Activated naive CD4-positive, alpha-beta T cell treated with anti-CD3 and anti-CD28 coated beads, Interleukin-2, amount 50 U/mL, for 24 hours (primary cell): ENCODE results near the gene ZNF669.
"Not testable (repeated sequence)": the region's sequence is repeated elsewhere in the genome, so short reads cannot be mapped to it uniquely, and the experiment has no call there.

Experiments
- H3K27ac Mint-ChIP-seq: one replicate; pipeline ENCODE4 v1.8.0; 2021; ENCODE audit warnings: mild to moderate bottlenecking, mixed read lengths
- H3K27me3 Mint-ChIP-seq: one replicate; pipeline ENCODE4 v1.8.0; 2021; ENCODE audit warnings: mixed read lengths
- H3K36me3 Mint-ChIP-seq: one replicate; pipeline ENCODE4 v1.8.0; 2021; ENCODE audit warnings: mixed read lengths
- H3K4me1 Mint-ChIP-seq: one replicate; pipeline ENCODE4 v1.8.0; 2021; ENCODE audit warnings: mixed read lengths
- H3K4me3 Mint-ChIP-seq: one replicate; pipeline ENCODE4 v1.8.0; 2021; ENCODE audit warnings: mild to moderate bottlenecking, mixed read lengths
- H3K9me3 Mint-ChIP-seq: one replicate; pipeline ENCODE4 v1.8.0; 2021; ENCODE audit warnings: mixed read lengths

ZNF669 gene

GRCh38 chr1:247103859-247104591 is at the start of gene ZNF669:
Gene ZNF669, minus strand, starts transcription at chr1:247104356. Its CDS starts 157 bp downstream, at chr1:247104199.
- peaks cover 9% of the 10 kb centered on the region for H3K9me3 Mint-ChIP-seq
- peaks cover 18% of the 10 kb centered on the region for H3K27me3 Mint-ChIP-seq
- H3K36me3 Mint-ChIP-seq, result peaks cover 34% of the 10 kb centered on the region
- H3K27ac Mint-ChIP-seq, result peak within 1 kb of the TSS; percentile 82
- peak within 1 kb of the TSS; percentile 91 for H3K4me3 Mint-ChIP-seq
- H3K4me1 Mint-ChIP-seq, result peaks cover 17% of the 10 kb centered on the region

- H3K27ac Mint-ChIP-seq, result no peak overlapping the region
- no peaks in the 10 kb centered on the region for H3K4me1 Mint-ChIP-seq
- no peak overlapping the region for H3K4me3 Mint-ChIP-seq
- peaks cover 51% of the 10 kb centered on the region for H3K36me3 Mint-ChIP-seq
- no peaks in the 10 kb centered on the region for H3K27me3 Mint-ChIP-seq
- peaks cover 21% of the 10 kb centered on the region for H3K9me3 Mint-ChIP-seq
Measured at GRCh38 chr1:247147781-247148180, 43.6 kb upstream of the ZNF669 start.

- Mint-ChIP-seq H3K36me3 (peaks cover 50% of the 10 kb centered on the region), H3K9me3 (peaks cover 26% of the 10 kb centered on the region)
- H3K4me3 Mint-ChIP-seq, H3K27ac Mint-ChIP-seq, H3K4me1 Mint-ChIP-seq, H3K27me3 Mint-ChIP-seq: not testable (repeated sequence)
Measured at GRCh38 chr1:247147120-247147519, 43.0 kb upstream of the ZNF669 start.

- Mint-ChIP-seq H3K27me3 (no peaks in the 10 kb centered on the region), H3K9me3 (peaks cover 26% of the 10 kb centered on the region), H3K4me3 (no peak overlapping the region), H3K27ac (no peak overlapping the region), H3K4me1 (no peaks in the 10 kb centered on the region), H3K36me3 (peaks cover 49% of the 10 kb centered on the region)
Measured at GRCh38 chr1:247146671-247147070, 42.5 kb upstream of the ZNF669 start.

- no peak overlapping the region for H3K4me3 Mint-ChIP-seq
- H3K27me3 Mint-ChIP-seq, result no peaks in the 10 kb centered on the region
- H3K36me3 Mint-ChIP-seq, result peaks cover 53% of the 10 kb centered on the region
- H3K27ac Mint-ChIP-seq, result no peak overlapping the region
- H3K9me3 Mint-ChIP-seq, result peaks cover 26% of the 10 kb centered on the region
- H3K4me1 Mint-ChIP-seq, result no peaks in the 10 kb centered on the region
Measured at GRCh38 chr1:247145279-247145678, 41.1 kb upstream of the ZNF669 start.

- H3K27me3 Mint-ChIP-seq, H3K4me1 Mint-ChIP-seq, H3K27ac Mint-ChIP-seq, H3K4me3 Mint-ChIP-seq: not testable (repeated sequence)
- peaks cover 27% of the 10 kb centered on the region for H3K9me3 Mint-ChIP-seq
- H3K36me3 Mint-ChIP-seq, result peaks cover 41% of the 10 kb centered on the region
Measured at GRCh38 chr1:247139557-247139956, 35.4 kb upstream of the ZNF669 start.

- Mint-ChIP-seq H3K27ac (no peak overlapping the region), H3K4me1 (peaks cover 11% of the 10 kb centered on the region), H3K36me3 (peaks cover 40% of the 10 kb centered on the region), H3K9me3 (peaks cover 20% of the 10 kb centered on the region), H3K27me3 (no peaks in the 10 kb centered on the region), H3K4me3 (no peak overlapping the region)
Measured at GRCh38 chr1:247131236-247131635, 27.1 kb upstream of the ZNF669 start.

- not testable (repeated sequence) for H3K9me3 Mint-ChIP-seq
- peak overlapping the region; percentile 89 for H3K27ac Mint-ChIP-seq
Measured at GRCh38 chr1:247127519-247128282, 23.5 kb upstream of the ZNF669 start.

GRCh38 chr1:247126601-247127000 is 22.4 kb upstream of the ZNF669 start:
- not testable (repeated sequence) for H3K27ac Mint-ChIP-seq, H3K9me3 Mint-ChIP-seq, H3K4me3 Mint-ChIP-seq, H3K36me3 Mint-ChIP-seq, H3K27me3 Mint-ChIP-seq
- H3K4me1 Mint-ChIP-seq, result peaks cover 11% of the 10 kb centered on the region

More at GRCh38 chr1:247127519-247128282, 23.5 kb upstream of the ZNF669 start:
- H3K27me3 Mint-ChIP-seq, result not testable (repeated sequence)
- Mint-ChIP-seq H3K36me3 (peaks cover 18% of the 10 kb centered on the region), H3K4me1 (peaks cover 11% of the 10 kb centered on the region), H3K4me3 (peak overlapping the region; percentile 94)

GRCh38 chr1:247126166-247126565 is 22.0 kb upstream of the ZNF669 start:
- H3K4me1 Mint-ChIP-seq, result peaks cover 11% of the 10 kb centered on the region
- H3K9me3 Mint-ChIP-seq, H3K27me3 Mint-ChIP-seq, H3K4me3 Mint-ChIP-seq, H3K36me3 Mint-ChIP-seq, H3K27ac Mint-ChIP-seq: not testable (repeated sequence)

GRCh38 chr1:247121382-247121781 is 17.2 kb upstream of the ZNF669 start:
- H3K27ac Mint-ChIP-seq, result no peak overlapping the region
- H3K27me3 Mint-ChIP-seq, result no peaks in the 10 kb centered on the region
- H3K4me1 Mint-ChIP-seq, result no peaks in the 10 kb centered on the region
- no peak overlapping the region for H3K4me3 Mint-ChIP-seq
- peaks cover 1% of the 10 kb centered on the region for H3K36me3 Mint-ChIP-seq
- no peaks in the 10 kb centered on the region for H3K9me3 Mint-ChIP-seq

- H3K27ac Mint-ChIP-seq, H3K4me1 Mint-ChIP-seq: not testable (repeated sequence)
Measured at GRCh38 chr1:247120408-247120668, 16.2 kb upstream of the ZNF669 start.

GRCh38 chr1:247119600-247120407 is 15.6 kb upstream of the ZNF669 start:
- Mint-ChIP-seq H3K9me3 (no peaks in the 10 kb centered on the region), H3K4me1 (no peaks in the 10 kb centered on the region), H3K27me3 (no peaks in the 10 kb centered on the region), H3K27ac (no peak overlapping the region), H3K4me3 (no peak overlapping the region), H3K36me3 (peaks cover 1% of the 10 kb centered on the region)

More at GRCh38 chr1:247120408-247120668, 16.2 kb upstream of the ZNF669 start:
- not testable (repeated sequence) for H3K36me3 Mint-ChIP-seq, H3K27me3 Mint-ChIP-seq, H3K4me3 Mint-ChIP-seq, H3K9me3 Mint-ChIP-seq

- Mint-ChIP-seq H3K27ac (no peak overlapping the region), H3K9me3 (no peaks in the 10 kb centered on the region), H3K4me3 (no peak overlapping the region), H3K4me1 (no peaks in the 10 kb centered on the region), H3K36me3 (no peaks in the 10 kb centered on the region), H3K27me3 (no peaks in the 10 kb centered on the region)
Measured at GRCh38 chr1:247118946-247119446, 14.8 kb upstream of the ZNF669 start.

GRCh38 chr1:247115545-247115944 is 11.4 kb upstream of the ZNF669 start:
- Mint-ChIP-seq H3K27ac (no peak overlapping the region), H3K4me1 (peaks cover 5% of the 10 kb centered on the region), H3K27me3 (peaks cover 6% of the 10 kb centered on the region), H3K9me3 (no peaks in the 10 kb centered on the region), H3K4me3 (no peak overlapping the region), H3K36me3 (no peaks in the 10 kb centered on the region)

- no peaks in the 10 kb centered on the region for H3K9me3 Mint-ChIP-seq
- H3K36me3 Mint-ChIP-seq, result no peaks in the 10 kb centered on the region
- H3K27me3 Mint-ChIP-seq, result peaks cover 6% of the 10 kb centered on the region
- H3K4me1 Mint-ChIP-seq, result peaks cover 6% of the 10 kb centered on the region
- H3K4me3 Mint-ChIP-seq, result no peak overlapping the region
- peak overlapping the region; percentile 72 for H3K27ac Mint-ChIP-seq
Measured at GRCh38 chr1:247115141-247115510, 11.0 kb upstream of the ZNF669 start.
